Astrocyte (in vitro differentiated cells and primary cell): Measurements from ENCODE around the gene USP48. TPM values are rescaled to one million over a fixed set of nuclear protein-coding genes. Genes with fewer than 3 reads are reported as not detected.
"Not testable (repeated sequence)": the region's sequence is repeated elsewhere in the genome, so short reads cannot be mapped to it uniquely, and the experiment has no call there.

ENCODE experiments used
- DNase-seq: peaks from one replicate; pipeline ENCODE4 v3.0.0-alpha.2; 2010; ENCODE audit warnings: low read depth
- FAIRE-seq: peaks from 2 replicates; lab custom pipeline; 2011; peaks lifted over from hg19 to GRCh38; lab: Jason Lieb, UNC
- H2AFZ ChIP-seq: 2 replicates; pipeline ENCODE4 v1.6.0; 2012; ENCODE audit warnings: low read depth, low read length, inconsistent platforms
- H3K27ac ChIP-seq: 2 replicates; pipeline ENCODE4 v1.5.1; 2011; ENCODE audit warnings: low read depth, low read length, inconsistent platforms
- H3K27me3 ChIP-seq: 2 replicates; pipeline ENCODE4 v1.6.0; 2011; ENCODE audit warnings: low read length, inconsistent platforms; ENCODE audit not compliant: insufficient read depth
- H3K36me3 ChIP-seq: 2 replicates; pipeline ENCODE4 v1.5.1; 2011; ENCODE audit warnings: low read length, inconsistent platforms; ENCODE audit not compliant: insufficient read depth
- H3K4me1 ChIP-seq: 2 replicates; pipeline ENCODE4 v1.5.1; 2011; ENCODE audit warnings: low read length, inconsistent platforms; ENCODE audit not compliant: insufficient read depth
- H3K4me2 ChIP-seq: 2 replicates; pipeline ENCODE4 v1.6.0; 2012; ENCODE audit warnings: low read length, inconsistent platforms
- H3K4me3 ChIP-seq: 2 replicates; pipeline ENCODE4 v1.5.1; 2011; ENCODE audit warnings: low read depth, mild to moderate bottlenecking, low read length, inconsistent platforms; ENCODE audit not compliant: insufficient read depth
- H3K79me2 ChIP-seq: 2 replicates; pipeline ENCODE4 v1.6.0; 2012; ENCODE audit warnings: mild to moderate bottlenecking, low read length, inconsistent platforms; ENCODE audit not compliant: insufficient read depth
- H3K9ac ChIP-seq: 2 replicates; pipeline ENCODE4 v1.6.0; 2012; ENCODE audit warnings: mild to moderate bottlenecking, low read length, inconsistent platforms
- H3K9me3 ChIP-seq: 2 replicates; pipeline ENCODE4 v1.5.1; 2012; ENCODE audit warnings: low read depth, mild to moderate bottlenecking, low read length, inconsistent platforms; ENCODE audit not compliant: insufficient read depth
- H4K20me1 ChIP-seq: 2 replicates; pipeline ENCODE4 v1.6.0; 2012; ENCODE audit warnings: low read length, inconsistent platforms; ENCODE audit not compliant: insufficient read depth
- H3K27ac Mint-ChIP-seq: one replicate; pipeline ENCODE4 v1.8.0; 2021; ENCODE audit warnings: mild to moderate bottlenecking, mixed read lengths; ENCODE audit not compliant: unreplicated experiment
- H3K27me3 Mint-ChIP-seq: one replicate; pipeline ENCODE4 v1.8.0; 2021; ENCODE audit warnings: low read depth, mixed read lengths; ENCODE audit not compliant: unreplicated experiment
- H3K36me3 Mint-ChIP-seq: one replicate; pipeline ENCODE4 v1.8.0; 2021; ENCODE audit warnings: low read depth, mixed read lengths; ENCODE audit not compliant: unreplicated experiment
- H3K4me1 Mint-ChIP-seq: one replicate; pipeline ENCODE4 v1.8.0; 2021; ENCODE audit warnings: low read depth, mixed read lengths; ENCODE audit not compliant: unreplicated experiment
- H3K4me3 Mint-ChIP-seq: one replicate; pipeline ENCODE4 v1.8.0; 2021; ENCODE audit warnings: mild to moderate bottlenecking, moderate library complexity, mixed read lengths; ENCODE audit not compliant: unreplicated experiment
- H3K9me3 Mint-ChIP-seq: one replicate; pipeline ENCODE4 v1.8.0; 2021; ENCODE audit warnings: mild to moderate bottlenecking, mixed read lengths; ENCODE audit not compliant: unreplicated experiment
- EZH2 ChIP-seq: IDR thresholded peaks from 2 replicates; pipeline ENCODE4 v1.6.1; 2012; ENCODE audit warnings: mild to moderate bottlenecking, low read length, inconsistent platforms; ENCODE audit not compliant: insufficient read depth
- total RNA-seq: library from RNA; stranded (reverse); gene quantifications from 2 replicates; pipeline ENCODE4 v1.2.1, GENCODE V29; 2021
- TF ChIP-seq, protein P1 (sequence below): IDR thresholded peaks from 2 replicates; pipeline ENCODE4 v1.5.1; 2011; ENCODE audit warnings: low read depth, mild to moderate bottlenecking, inconsistent platforms, low read length, moderate library complexity; ENCODE audit not compliant: insufficient read depth

The USP48 gene
- total RNA-seq, 1 donor from 2014 or later = 85.7 TPM

DNA sequence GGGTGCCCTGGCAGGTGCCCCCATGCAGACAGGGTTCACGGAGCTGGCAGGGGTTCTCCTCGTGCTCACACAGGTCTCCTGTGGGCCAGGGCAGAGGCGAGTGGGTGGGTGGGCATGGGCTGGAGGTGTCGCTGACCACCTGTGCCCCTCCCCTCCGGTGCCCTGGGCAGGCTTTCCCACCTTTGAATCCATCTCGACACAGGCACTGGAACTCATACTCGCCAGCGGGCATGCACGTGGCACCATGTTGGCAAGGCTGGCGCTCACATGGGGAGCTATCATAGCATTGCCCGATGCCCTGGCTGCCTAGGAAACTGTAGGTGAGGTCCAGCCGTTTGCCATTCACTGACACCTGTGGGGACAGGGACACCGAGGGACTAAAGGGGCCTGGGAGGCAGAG lies 45.1 kb upstream of the USP48 start:
- H3K27me3 ChIP-seq = no peaks in the 10 kb centered on the region
- TF ChIP-seq, protein P1, sequence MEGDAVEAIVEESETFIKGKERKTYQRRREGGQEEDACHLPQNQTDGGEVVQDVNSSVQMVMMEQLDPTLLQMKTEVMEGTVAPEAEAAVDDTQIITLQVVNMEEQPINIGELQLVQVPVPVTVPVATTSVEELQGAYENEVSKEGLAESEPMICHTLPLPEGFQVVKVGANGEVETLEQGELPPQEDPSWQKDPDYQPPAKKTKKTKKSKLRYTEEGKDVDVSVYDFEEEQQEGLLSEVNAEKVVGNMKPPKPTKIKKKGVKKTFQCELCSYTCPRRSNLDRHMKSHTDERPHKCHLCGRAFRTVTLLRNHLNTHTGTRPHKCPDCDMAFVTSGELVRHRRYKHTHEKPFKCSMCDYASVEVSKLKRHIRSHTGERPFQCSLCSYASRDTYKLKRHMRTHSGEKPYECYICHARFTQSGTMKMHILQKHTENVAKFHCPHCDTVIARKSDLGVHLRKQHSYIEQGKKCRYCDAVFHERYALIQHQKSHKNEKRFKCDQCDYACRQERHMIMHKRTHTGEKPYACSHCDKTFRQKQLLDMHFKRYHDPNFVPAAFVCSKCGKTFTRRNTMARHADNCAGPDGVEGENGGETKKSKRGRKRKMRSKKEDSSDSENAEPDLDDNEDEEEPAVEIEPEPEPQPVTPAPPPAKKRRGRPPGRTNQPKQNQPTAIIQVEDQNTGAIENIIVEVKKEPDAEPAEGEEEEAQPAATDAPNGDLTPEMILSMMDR = no peak
- TF ChIP-seq EZH2 = no peak
- no peak for FAIRE-seq
- no peak overlapping the region for H3K4me2 ChIP-seq
- no peaks in the 10 kb centered on the region for H3K27me3 Mint-ChIP-seq
- no peaks in the 10 kb centered on the region for H3K9me3 ChIP-seq
- H4K20me1 ChIP-seq = peaks cover 12% of the 10 kb centered on the region
- no peak overlapping the region for H3K27ac Mint-ChIP-seq
- no peak overlapping the region for H3K9ac ChIP-seq
- H2AFZ ChIP-seq = no peak overlapping the region
- H3K36me3 ChIP-seq = peaks cover 13% of the 10 kb centered on the region
- H3K36me3 Mint-ChIP-seq = peaks cover 28% of the 10 kb centered on the region
- no peaks in the 10 kb centered on the region for H3K4me1 ChIP-seq
- no peak overlapping the region for H3K27ac ChIP-seq
- H3K4me3 Mint-ChIP-seq = no peak overlapping the region
- DNase-seq = no peak
- peaks cover 3% of the 10 kb centered on the region for H3K9me3 Mint-ChIP-seq
- H3K4me3 ChIP-seq = no peak overlapping the region
- H3K79me2 ChIP-seq = no peaks in the 10 kb centered on the region
- no peaks in the 10 kb centered on the region for H3K4me1 Mint-ChIP-seq

DNA sequence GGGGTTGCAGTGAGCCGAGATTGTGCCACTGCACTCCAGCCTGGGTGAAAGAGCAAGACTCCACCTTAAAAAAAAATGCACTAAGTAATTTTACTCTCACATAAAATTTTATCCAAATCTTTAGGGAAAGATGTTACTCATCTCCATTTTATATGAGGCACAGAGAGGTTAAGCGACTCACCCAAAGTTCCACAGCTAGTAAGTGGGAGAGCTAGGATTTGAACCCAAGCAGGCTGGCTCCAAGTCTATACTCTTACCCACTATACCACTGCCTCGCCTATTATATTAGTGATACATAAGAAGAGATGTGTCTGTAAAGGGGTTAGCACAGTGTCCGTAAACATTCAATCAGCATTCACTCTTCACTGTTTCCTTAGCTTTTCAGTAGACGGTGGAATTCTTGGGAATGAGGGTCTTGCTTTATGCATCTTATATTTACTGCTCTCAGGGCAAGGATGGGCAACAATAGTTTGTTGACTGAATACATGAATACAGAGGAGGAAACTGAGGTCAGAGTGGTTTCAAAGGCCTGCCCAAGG lies 44.3 kb upstream of the USP48 start:
- no peak for FAIRE-seq
- Histone ChIP-seq H2AFZ (no peak overlapping the region), H3K4me1 (no peaks in the 10 kb centered on the region), H3K36me3 (peaks cover 13% of the 10 kb centered on the region), H4K20me1 (peaks cover 12% of the 10 kb centered on the region), H3K4me3 (no peak overlapping the region), H3K79me2 (no peaks in the 10 kb centered on the region), H3K4me2 (no peak overlapping the region), H3K27ac (no peak overlapping the region), H3K9me3 (no peaks in the 10 kb centered on the region), H3K27me3 (no peaks in the 10 kb centered on the region), H3K9ac (no peak overlapping the region)
- no peaks in the 10 kb centered on the region for H3K27me3 Mint-ChIP-seq
- DNase-seq = no peak
- H3K4me3 Mint-ChIP-seq = no peak overlapping the region
- no peaks in the 10 kb centered on the region for H3K4me1 Mint-ChIP-seq
- H3K27ac Mint-ChIP-seq = no peak overlapping the region
- no peaks in the 10 kb centered on the region for H3K9me3 Mint-ChIP-seq
- H3K36me3 Mint-ChIP-seq = peaks cover 22% of the 10 kb centered on the region
- TF ChIP-seq, protein P1 = no peak
- TF ChIP-seq EZH2 = no peak

DNA sequence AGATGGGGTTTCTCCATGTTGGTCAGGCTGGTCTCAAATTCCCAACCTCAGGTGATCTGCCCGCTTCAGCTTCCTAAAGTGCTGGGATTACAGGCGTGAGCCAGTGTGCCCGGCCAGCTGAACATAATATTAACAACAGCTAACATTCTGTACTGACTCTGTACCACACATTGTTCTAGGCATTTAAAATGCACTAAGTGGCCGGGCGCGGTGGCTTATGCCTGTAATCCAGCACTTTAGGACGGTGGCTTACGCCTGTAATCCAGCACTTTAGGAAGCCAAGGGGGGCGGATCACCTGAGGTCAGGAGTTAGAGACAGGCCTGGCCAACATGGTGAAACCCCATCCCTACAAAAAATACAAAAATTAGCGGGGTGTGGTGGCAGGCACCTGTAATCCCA lies 43.7 kb upstream of the USP48 start:
- not testable (repeated sequence) for H3K4me3 ChIP-seq, H3K9me3 Mint-ChIP-seq, H3K27me3 ChIP-seq, H3K9ac ChIP-seq, FAIRE-seq, DNase-seq, H3K27ac ChIP-seq, H3K4me3 Mint-ChIP-seq, H3K27ac Mint-ChIP-seq, H3K79me2 ChIP-seq, H3K27me3 Mint-ChIP-seq, H2AFZ ChIP-seq, H3K4me1 ChIP-seq, H3K9me3 ChIP-seq, H3K4me1 Mint-ChIP-seq, H3K4me2 ChIP-seq
- peaks cover 22% of the 10 kb centered on the region for H3K36me3 Mint-ChIP-seq
- Histone ChIP-seq H4K20me1 (peaks cover 12% of the 10 kb centered on the region), H3K36me3 (peaks cover 13% of the 10 kb centered on the region)
